HepG2 (cell line): ENCODE data around the gene BANP. TPM values are rescaled to one million over a fixed set of nuclear protein-coding genes. Genes with fewer than 3 reads are reported as not detected.

Source experiments
- AGO1 ChIP-seq: fragments of 200-400 bp; formaldehyde crosslinking; IDR thresholded peaks from 2 replicates; pipeline ENCODE4 v1.6.1; 2017; ENCODE audit warnings: mild to moderate bottlenecking, low read depth, low read length, moderate library complexity; ENCODE audit not compliant: poor library complexity, severe bottlenecking
- CENPX ChIP-seq: sonication (generic); formaldehyde crosslinking; IDR thresholded peaks from 2 replicates; pipeline ENCODE4 v1.9.0; 2021; ENCODE audit warnings: mild to moderate bottlenecking, missing genetic modification reagents, moderate library complexity
- NFAT5 ChIP-seq: sonication (generic); formaldehyde crosslinking; IDR thresholded peaks from 2 replicates; pipeline ENCODE4 v1.4.0; 2020; ENCODE audit warnings: missing genetic modification reagents
- PBX2 ChIP-seq: IDR thresholded peaks from 2 replicates; pipeline ENCODE4 v1.6.1; 2016; ENCODE audit warnings: control low read depth
- REPIN1 ChIP-seq: sonication (generic); formaldehyde crosslinking; IDR thresholded peaks from 2 replicates; pipeline ENCODE4 v1.8.0; 2022; ENCODE audit warnings: missing genetic modification reagents, low read depth, mild to moderate bottlenecking, borderline replicate concordance
- SAFB2 ChIP-seq: sonication (generic); formaldehyde crosslinking; IDR thresholded peaks from 2 replicates; pipeline ENCODE4 v1.5.1; 2020; ENCODE audit warnings: missing genetic modification reagents, low read depth, mild to moderate bottlenecking, borderline replicate concordance
- SRSF4 ChIP-seq: fragments of 200-400 bp; formaldehyde crosslinking; IDR thresholded peaks from one replicate; pipeline ENCODE4 v1.6.1; 2018; ENCODE audit warnings: mild to moderate bottlenecking, low read depth, low read length, moderate library complexity; ENCODE audit not compliant: poor library complexity, severe bottlenecking
- ZBTB3 ChIP-seq: sonication (generic); formaldehyde crosslinking; IDR thresholded peaks from 2 replicates; pipeline ENCODE4 v1.4.0; 2020; ENCODE audit warnings: low read depth, mild to moderate bottlenecking, moderate library complexity, missing genetic modification reagents, borderline replicate concordance
- ZBTB37 ChIP-seq: sonication (generic); formaldehyde crosslinking; IDR thresholded peaks from 2 replicates; pipeline ENCODE4 v1.4.0; 2020; ENCODE audit warnings: mild to moderate bottlenecking, missing genetic modification reagents
- ZBTB46 ChIP-seq: sonication (generic); formaldehyde crosslinking; IDR thresholded peaks from 2 replicates; pipeline ENCODE4 v1.4.0; 2020; ENCODE audit warnings: mild to moderate bottlenecking, missing genetic modification reagents, borderline replicate concordance
- ZNF207 ChIP-seq: fragments of 450-650 bp; IDR thresholded peaks from 2 replicates; pipeline ENCODE4 v1.6.1; 2016; ENCODE audit warnings: antibody characterized with exemption, borderline replicate concordance
- ZNF33B ChIP-seq: sonication (generic); formaldehyde crosslinking; IDR thresholded peaks from 2 replicates; pipeline ENCODE4 v1.5.1; 2020; ENCODE audit warnings: mild to moderate bottlenecking, missing genetic modification reagents
- ZNF350 ChIP-seq: sonication (generic); formaldehyde crosslinking; IDR thresholded peaks from 2 replicates; pipeline ENCODE4 v1.4.0; 2020; ENCODE audit warnings: mild to moderate bottlenecking, low read depth, missing genetic modification reagents, borderline replicate concordance
- ZNF484 ChIP-seq: sonication (generic); formaldehyde crosslinking; IDR thresholded peaks from 2 replicates; pipeline ENCODE4 v1.5.1; 2020; ENCODE audit warnings: mild to moderate bottlenecking, low read depth, missing genetic modification reagents, borderline replicate concordance
- ZNF720 ChIP-seq: sonication (generic); formaldehyde crosslinking; IDR thresholded peaks from 2 replicates; pipeline ENCODE4 v1.4.0; 2020; ENCODE audit warnings: missing genetic modification reagents
- ZSCAN12 ChIP-seq: sonication (generic); formaldehyde crosslinking; IDR thresholded peaks from 2 replicates; pipeline ENCODE4 v1.9.0; 2021; ENCODE audit warnings: mild to moderate bottlenecking, missing genetic modification reagents
- ZSCAN25 ChIP-seq: sonication (generic); formaldehyde crosslinking; IDR thresholded peaks from 2 replicates; pipeline ENCODE4 v1.8.0; 2022; ENCODE audit warnings: mild to moderate bottlenecking, missing genetic modification reagents
- polyA plus RNA-seq, 8 experiments: library from polyadenylated mRNA; depleted of rRNA in 3 of 8; stranded (reverse) in 7 of 8; unstranded in 1 of 8; fragments of >200 nt; fragmentation: Illumina TruSeq in 4 of 8; extraction: Trizol in 4 of 8; gene quantifications; 2 replicates each; pipeline versions ENCODE4 v1.2.1 to v1.2.3, GENCODE V29; 2011 to 2016; ENCODE audit warnings: low read depth in 4 of 8, missing spikeins in 1 of 8, mixed read lengths in 1 of 8; ENCODE audit not compliant: insufficient read depth in 1 of 8
- total RNA-seq, 5 experiments: library from RNA; depleted of rRNA; stranded (reverse); fragments of >200 nt; fragmentation: Illumina TruSeq; extraction: Trizol; gene quantifications; 2 replicates each; pipeline ENCODE4 v1.2.3, GENCODE V29; 2016; ENCODE audit warnings: low read depth in 1 of 5

BANP gene
- total and polyA plus RNA-seq, 2 of the 13 experiments (the other 11 are each of a cell fraction or from before 2014, with no cell fraction given), result 20.2 to 23.8 TPM

- TF ChIP-seq PBX2 (CRISPR knock-in tag) (no peak), ZNF33B (0 out of 2 replicates have a peak, but pooled peaks have one; percentile 57), NFAT5 (CRISPR knock-in tag) (peak; percentile 84), ZNF720 (CRISPR knock-in tag) (peak; percentile 26; the same call in 1 of the 2 replicates), SRSF4 (no peak), CENPX (CRISPR knock-in tag) (no peak), ZNF484 (no peak), ZBTB46 (CRISPR knock-in tag) (0 out of 2 replicates have a peak, but pooled peaks have one; percentile 30), AGO1 (peak; percentile 29), SAFB2 (CRISPR knock-in tag) (peak; percentile 60), REPIN1 (peak; percentile 89; the same call in 1 of the 2 replicates), ZNF350 (CRISPR knock-in tag) (peak; percentile 98), ZNF207 (no peak), ZBTB37 (CRISPR knock-in tag) (no peak), ZSCAN12 (peak; percentile 31; the same call in 1 of the 2 replicates), ZSCAN25 (peak; percentile 39; the same call in 1 of the 2 replicates), ZBTB3 (CRISPR knock-in tag) (peak; percentile 27; the same call in 1 of the 2 replicates)
Observed at GRCh38 chr16:87950765-87951551, at the start of gene BANP (continued).
